Adrenal gland (tissue), 12 donors: ENCODE results near the gene SBF2. TPM values are rescaled to one million over a fixed set of nuclear protein-coding genes. Genes with fewer than 3 reads are reported as not detected.

Experiments
- DNase-seq, 7 donors: peaks; one replicate each; pipeline ENCODE4 v3.0.0-alpha.2; 2019 to 2020
- H3K27ac ChIP-seq, 5 donors: fragments of 200-600 bp; sonication (generic) in 4 of 5; 1 replicate in 3 of 5; 2 replicates in 2 of 5; pipeline versions ENCODE4 v1.5.1 to v1.8.0; 2016 to 2020; ENCODE audit warnings: mild to moderate bottlenecking in 1 of 5
- H3K27me3 ChIP-seq: fragments of 200-600 bp; 2 replicates; pipeline ENCODE4 v1.8.0; 2021
- H3K36me3 ChIP-seq, 2 donors: fragments of 200-600 bp; replicated peaks in 1 of 2; 1 replicate in 1 of 2; 2 replicates in 1 of 2; pipeline versions ENCODE4 v1.5.1 to v1.8.0; 2018 to 2022
- H3K4me1 ChIP-seq, 2 donors: fragments of 200-600 bp; replicated peaks in 1 of 2; 1 replicate in 1 of 2; 2 replicates in 1 of 2; pipeline versions ENCODE4 v1.5.1 to v1.8.0; 2018 to 2021
- H3K4me3 ChIP-seq, 4 donors: fragments of 200-600 bp; sonication (generic) in 3 of 4; one replicate each; pipeline ENCODE4 v1.5.1; 2016 to 2018
- H3K9me3 ChIP-seq, 3 donors: fragments of 200-600 bp; sonication (generic) in 1 of 3; replicated peaks in 1 of 3; 1 replicate in 2 of 3; 2 replicates in 1 of 3; pipeline versions ENCODE4 v1.5.1 to v1.8.0; 2016 to 2021
- POLR2A ChIP-seq, 2 donors: fragments of 450-650 bp; IDR thresholded peaks; one replicate each; pipeline ENCODE4 v1.6.1; 2017; ENCODE audit warnings: antibody characterized with exemption in 2 of 2, mild to moderate bottlenecking in 2 of 2, moderate library complexity in 1 of 2
- WGBS, 4 donors: extraction: QIAGEN DNeasy Blood & Tissue Kit in 2 of 4; methylation state at CpG; one replicate each; pipeline versions ENCODE4 v1.1.5 to v1.1.7; 2013 to 2017; 5-methylcytosine and 5-hydroxymethylcytosine counted together
- intact Hi-C, 2 donors: fragments of 100-400 bp; cut with DNase I; formaldehyde crosslinking; loops; one replicate each; pipeline versions ENCODE4 v1.14.1 to v1.15.0; 2022 to 2023
- polyA plus RNA-seq, 3 donors: library from polyadenylated mRNA; stranded (reverse); fragments of 200-250 nt in 2 of 3; fragments of 350-450 nt in 1 of 3; fragmentation: Illumina TruSeq in 1 of 3; extraction: RNeasy Lipid Tissue Mini Kit (QIAGEN cat#74804) in 1 of 3; gene quantifications; one replicate each; pipeline ENCODE4 v1.2.3, GENCODE V29; 2013 to 2014
- total RNA-seq, 9 donors: library from RNA; depleted of rRNA in 4 of 9; stranded (reverse); fragments of >200 nt in 4 of 9; fragments of 120-200 nt in 1 of 9; fragmentation: NEBNext Ultra II Directional in 1 of 9; extraction: Animal tissue kit (Norgen Biotek cat#: 25700) in 1 of 9; gene quantifications; one replicate each; pipeline versions ENCODE4 v1.1.0 to v1.2.4, GENCODE V29; 2013 to 2023
- TF ChIP-seq, protein P1 (sequence below), 6 experiments: fragments of 450-650 bp in 4 of 6; fragments of 200-600 bp in 2 of 6; sonication (generic) in 1 of 6; IDR thresholded peaks; 1 replicate in 5 of 6; 2 replicates in 1 of 6; pipeline versions ENCODE4 v1.5.1 to v1.8.0; 2016 to 2021; ENCODE audit warnings: antibody characterized with exemption in 6 of 6, mild to moderate bottlenecking in 2 of 6, moderate library complexity in 1 of 6
- donor health status: healthy with polysubstance abuse.
- donor health status: Bipolar disorder and iron deficiency.
- donor health status: DM: yes; HTN: yes; CAD: no.
- donor health status: DM: no; HTN: no; CAD: no.
- donor health status: DM: no; HTN: no; CAD: no.
- donor health status: DM: yes; HTN: yes; CAD: no.

SBF2 gene
- total and polyA plus RNA-seq, 12 donors = 12.5 to 66.7 (median 38.0) TPM

DNA sequence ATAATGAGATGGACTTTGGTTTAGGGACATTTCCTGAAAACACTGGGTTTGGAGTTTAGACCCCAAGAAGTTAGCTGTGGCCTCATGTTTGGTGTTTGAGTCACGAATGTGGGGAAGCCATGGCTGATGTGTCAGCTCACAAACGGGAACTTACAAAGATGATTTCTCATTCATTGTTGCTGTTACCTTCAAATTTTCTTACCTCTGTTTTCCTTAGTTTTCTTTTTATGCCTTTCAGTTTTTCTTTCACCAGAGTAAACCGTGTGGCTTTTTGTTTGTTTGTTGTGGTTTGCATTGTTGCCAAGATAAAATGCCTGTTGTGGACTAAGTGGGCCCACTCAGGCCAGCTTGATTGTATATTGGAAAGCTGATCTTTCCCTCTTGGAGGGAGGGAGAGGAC lies 541.0 kb downstream of the SBF2 start:
- intact Hi-C loops = loop anchor here (10.0 kb wide), 2 partner anchors 138 to 552 kb away; partner anchors contain the start of gene ADM (in 1 of the 2)
- TF ChIP-seq, protein P1, sequence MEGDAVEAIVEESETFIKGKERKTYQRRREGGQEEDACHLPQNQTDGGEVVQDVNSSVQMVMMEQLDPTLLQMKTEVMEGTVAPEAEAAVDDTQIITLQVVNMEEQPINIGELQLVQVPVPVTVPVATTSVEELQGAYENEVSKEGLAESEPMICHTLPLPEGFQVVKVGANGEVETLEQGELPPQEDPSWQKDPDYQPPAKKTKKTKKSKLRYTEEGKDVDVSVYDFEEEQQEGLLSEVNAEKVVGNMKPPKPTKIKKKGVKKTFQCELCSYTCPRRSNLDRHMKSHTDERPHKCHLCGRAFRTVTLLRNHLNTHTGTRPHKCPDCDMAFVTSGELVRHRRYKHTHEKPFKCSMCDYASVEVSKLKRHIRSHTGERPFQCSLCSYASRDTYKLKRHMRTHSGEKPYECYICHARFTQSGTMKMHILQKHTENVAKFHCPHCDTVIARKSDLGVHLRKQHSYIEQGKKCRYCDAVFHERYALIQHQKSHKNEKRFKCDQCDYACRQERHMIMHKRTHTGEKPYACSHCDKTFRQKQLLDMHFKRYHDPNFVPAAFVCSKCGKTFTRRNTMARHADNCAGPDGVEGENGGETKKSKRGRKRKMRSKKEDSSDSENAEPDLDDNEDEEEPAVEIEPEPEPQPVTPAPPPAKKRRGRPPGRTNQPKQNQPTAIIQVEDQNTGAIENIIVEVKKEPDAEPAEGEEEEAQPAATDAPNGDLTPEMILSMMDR (IDR thresholded peaks at IDR 0.05) = no peak
- TF ChIP-seq POLR2A (IDR thresholded peaks at IDR 0.05) = no peak
- Histone ChIP-seq H3K36me3 (peaks cover 0 to 10% of the 10 kb centered on the region in 2 donors), H3K4me1 (peaks cover 0 to 13% of the 10 kb centered on the region in 2 donors), H3K4me3 (no peak overlapping the region), H3K27me3 (no peaks in the 10 kb centered on the region), H3K27ac (no peak overlapping the region), H3K9me3 (no peaks in the 10 kb centered on the region)
- 69 to 88% (median 76%) methylated on average over 3 of the region's 3 CpGs for WGBS, 4 donors
- DNase-seq = no peak

DNA sequence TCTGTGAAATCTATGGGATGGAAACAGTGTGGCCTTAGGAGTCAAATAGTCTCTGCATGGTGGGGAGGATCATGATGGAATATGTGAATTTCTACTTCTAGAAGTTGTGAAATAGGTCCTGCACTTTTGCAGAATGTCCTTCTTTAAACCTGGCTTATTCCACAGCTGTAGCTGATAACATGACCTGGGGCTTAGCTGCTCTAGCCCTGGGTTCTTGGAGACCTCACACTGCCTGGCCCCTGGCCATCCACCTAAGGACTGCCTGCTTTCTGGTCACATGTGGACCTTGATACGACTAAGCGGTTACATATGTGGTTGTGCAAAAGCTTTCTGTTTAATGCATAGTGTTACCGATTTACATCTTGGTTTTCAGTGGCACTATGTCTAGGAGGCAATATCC lies 541.9 kb downstream of the SBF2 start:
- WGBS, 4 donors = 71 to 83% (median 79%) methylated on average over 3 of the region's 3 CpGs
- intact Hi-C loops = loop anchor here (10.0 kb wide), 2 partner anchors 137 to 553 kb away; partner anchors contain the start of gene ADM (in 1 of the 2)
- no peak for DNase-seq

GRCh38 chr11:9750551-9750950 lies 543.5 kb downstream of the SBF2 start:
- 75 to 90% (median 84%) methylated on average over 4 of the region's 4 CpGs for WGBS, 4 donors
- no peaks in the 10 kb centered on the region for H3K9me3 ChIP-seq
- no peak for TF ChIP-seq POLR2A (IDR thresholded peaks at IDR 0.05)
- TF ChIP-seq, protein P1 (IDR thresholded peaks at IDR 0.05) = no peak
- no peaks in the 10 kb centered on the region for H3K27me3 ChIP-seq
- no peak overlapping the region for H3K4me3 ChIP-seq
- DNase-seq = no peak
- peaks cover 0 to 10% of the 10 kb centered on the region in 2 donors for H3K36me3 ChIP-seq
- peaks cover 0 to 6% of the 10 kb centered on the region in 2 donors for H3K4me1 ChIP-seq
- intact Hi-C loops = loop anchor here (10.0 kb wide), 2 partner anchors 136 to 554 kb away; partner anchors contain the start of gene ADM (in 1 of the 2)
- no peak overlapping the region for H3K27ac ChIP-seq

More for the DNA sequence above, 541.9 kb downstream of the SBF2 start:
- Histone ChIP-seq H3K4me3 (no peak overlapping the region), H3K27me3 (no peaks in the 10 kb centered on the region), H3K9me3 (no peaks in the 10 kb centered on the region), H3K4me1 (peaks cover 0 to 6% of the 10 kb centered on the region in 2 donors), H3K36me3 (peaks cover 0 to 10% of the 10 kb centered on the region in 2 donors), H3K27ac (no peak overlapping the region)
- no peak for TF ChIP-seq POLR2A (IDR thresholded peaks at IDR 0.05)
- TF ChIP-seq, protein P1 (IDR thresholded peaks at IDR 0.05) = no peak

DNA sequence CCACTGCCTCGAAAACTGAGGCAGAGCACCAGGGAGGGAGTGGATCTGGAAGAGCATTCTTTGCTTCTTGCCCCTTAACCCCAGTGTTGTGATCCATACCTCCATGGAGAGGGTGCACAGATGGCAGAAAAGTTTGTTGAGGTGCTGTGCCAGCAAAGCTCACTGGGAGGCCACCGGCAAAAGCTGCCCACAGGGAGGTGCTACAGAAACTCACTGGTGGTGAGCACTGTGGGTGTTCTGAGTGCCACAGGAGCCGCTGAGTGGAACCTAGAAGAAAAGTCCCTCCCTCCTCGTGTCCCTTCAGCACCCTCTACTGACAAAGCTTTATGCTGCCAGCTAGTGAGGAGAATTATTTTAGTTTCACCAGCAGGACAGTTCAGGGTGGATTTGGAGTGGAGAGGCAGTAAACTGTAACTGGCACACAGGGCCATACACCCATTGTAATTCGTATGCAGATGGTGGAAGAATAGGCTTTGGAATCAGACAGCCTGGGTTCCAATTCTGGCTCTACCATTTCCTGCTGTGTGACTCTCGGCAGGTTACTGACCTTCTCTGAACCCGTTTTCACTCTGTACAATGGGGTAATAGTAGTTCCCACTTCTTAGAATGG lies 545.6 kb downstream of the SBF2 start:
- Histone ChIP-seq H3K4me3 (no peak overlapping the region), H3K27me3 (no peaks in the 10 kb centered on the region), H3K27ac (no peak overlapping the region), H3K4me1 (peaks cover 0 to 6% of the 10 kb centered on the region in 2 donors), H3K36me3 (peaks cover 0 to 10% of the 10 kb centered on the region in 2 donors), H3K9me3 (no peaks in the 10 kb centered on the region)
- WGBS, 4 donors = 47 to 53% (median 49%) methylated on average over 6 to 7 of the region's 7 CpGs
- no peak for TF ChIP-seq POLR2A (IDR thresholded peaks at IDR 0.05)
- TF ChIP-seq, protein P1 (IDR thresholded peaks at IDR 0.05) = peak; percentile 56 to 90 (median 75)
- intact Hi-C loops = loop anchor here (2.0 to 10.0 kb wide), 2 partner anchors 134 to 214 kb away; no protein-coding TSS in a partner anchor
- peak; percentile 44 to 83 (median 67) for DNase-seq
